Measurements from ENCODE around the gene TRPM8. TPM values are rescaled to one million over a fixed set of nuclear protein-coding genes. Genes with fewer than 3 reads are reported as not detected.

The TRPM8 gene
- polyA plus RNA-seq, 1 donor (not counting 4 experiments of a cell fraction or from before 2014, with no cell fraction given), result 0.04 TPM

DNA sequence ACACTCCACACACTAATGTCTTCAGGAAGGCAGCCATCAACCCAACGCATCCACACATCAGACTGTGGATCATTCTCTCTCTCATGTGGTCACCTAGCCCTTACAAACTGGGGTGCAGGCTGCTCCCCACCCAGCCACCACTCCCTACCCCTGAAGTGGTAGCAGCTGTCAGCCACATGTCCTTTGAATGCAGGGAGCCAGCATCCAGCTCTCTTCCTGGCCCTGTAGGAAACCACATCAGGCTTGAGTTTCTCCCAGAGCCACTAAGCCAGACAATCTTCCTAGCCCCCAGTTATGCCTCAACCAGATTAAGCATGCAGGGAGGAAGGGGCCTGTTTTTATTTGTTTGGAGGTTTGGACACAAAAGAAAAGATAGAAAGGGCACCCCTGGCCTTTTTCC is 80.5 kb downstream of the TRPM8 start:
- TF ChIP-seq, protein P1, sequence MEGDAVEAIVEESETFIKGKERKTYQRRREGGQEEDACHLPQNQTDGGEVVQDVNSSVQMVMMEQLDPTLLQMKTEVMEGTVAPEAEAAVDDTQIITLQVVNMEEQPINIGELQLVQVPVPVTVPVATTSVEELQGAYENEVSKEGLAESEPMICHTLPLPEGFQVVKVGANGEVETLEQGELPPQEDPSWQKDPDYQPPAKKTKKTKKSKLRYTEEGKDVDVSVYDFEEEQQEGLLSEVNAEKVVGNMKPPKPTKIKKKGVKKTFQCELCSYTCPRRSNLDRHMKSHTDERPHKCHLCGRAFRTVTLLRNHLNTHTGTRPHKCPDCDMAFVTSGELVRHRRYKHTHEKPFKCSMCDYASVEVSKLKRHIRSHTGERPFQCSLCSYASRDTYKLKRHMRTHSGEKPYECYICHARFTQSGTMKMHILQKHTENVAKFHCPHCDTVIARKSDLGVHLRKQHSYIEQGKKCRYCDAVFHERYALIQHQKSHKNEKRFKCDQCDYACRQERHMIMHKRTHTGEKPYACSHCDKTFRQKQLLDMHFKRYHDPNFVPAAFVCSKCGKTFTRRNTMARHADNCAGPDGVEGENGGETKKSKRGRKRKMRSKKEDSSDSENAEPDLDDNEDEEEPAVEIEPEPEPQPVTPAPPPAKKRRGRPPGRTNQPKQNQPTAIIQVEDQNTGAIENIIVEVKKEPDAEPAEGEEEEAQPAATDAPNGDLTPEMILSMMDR (optimal IDR thresholded peaks at IDR 0.05 in 1 of 3, IDR thresholded peaks at IDR 0.05 in 1 of 3, conservative IDR thresholded peaks at IDR 0.05 in 1 of 3; ENCODE audit: extremely low read depth in 1 of 3, insufficient read depth in 2 of 3, low read length in 3 of 3), result no peak
- no peak for TF ChIP-seq EZH2 (IDR thresholded peaks at IDR 0.05; ENCODE audit: low read length)
- FAIRE-seq, result no peak
- dilution Hi-C loops (cut with MboI; ENCODE audit: extremely low pct_ligation_motif_present, low sequenced_read_pairs), result no loop called here
- H3K4me3 ChIP-seq (ENCODE audit: control insufficient read depth in 2 of 3, extremely low read depth in 1 of 3, insufficient read depth in 2 of 3, low read depth in 1 of 3, low read length in 3 of 3), result no peak overlapping the region
- no peaks in the 10 kb centered on the region for H3K27me3 ChIP-seq (ENCODE audit: control insufficient read depth, extremely low read depth, insufficient read depth, low read length)
- no peaks in the 10 kb centered on the region for H4K20me1 ChIP-seq (ENCODE audit: control insufficient read depth, extremely low read depth, insufficient read depth, low read length)
- no peaks in the 10 kb centered on the region for H3K4me1 ChIP-seq (ENCODE audit: control insufficient read depth, extremely low read depth, insufficient read depth, low read length)
- H3K36me3 ChIP-seq (ENCODE audit: control insufficient read depth in 2 of 2, extremely low read depth in 1 of 2, insufficient read depth in 2 of 2, low read length in 2 of 2), result no peaks in the 10 kb centered on the region
- H3K79me2 ChIP-seq (ENCODE audit: control insufficient read depth, insufficient read depth, low read length), result no peaks in the 10 kb centered on the region
- no peak overlapping the region for H2AFZ ChIP-seq (ENCODE audit: control insufficient read depth, low read length)
- no peak overlapping the region for H3K4me2 ChIP-seq (ENCODE audit: control insufficient read depth, extremely low read depth, insufficient read depth, low read depth, low read length)
- DNase-seq (ENCODE audit: low read depth, low spot score), result no peak
- H3K27ac ChIP-seq (ENCODE audit: control insufficient read depth, insufficient read depth, low read length), result no peak overlapping the region
- H3K9ac ChIP-seq (ENCODE audit: control insufficient read depth, extremely low read depth, insufficient read depth, low read length), result no peak overlapping the region
- H3K9me3 ChIP-seq (ENCODE audit: control insufficient read depth, low read depth, low read length), result no peaks in the 10 kb centered on the region
- H3K9me1 ChIP-seq (ENCODE audit: control insufficient read depth, extremely low read depth, insufficient read depth, low read length), result no peaks in the 10 kb centered on the region

DNA sequence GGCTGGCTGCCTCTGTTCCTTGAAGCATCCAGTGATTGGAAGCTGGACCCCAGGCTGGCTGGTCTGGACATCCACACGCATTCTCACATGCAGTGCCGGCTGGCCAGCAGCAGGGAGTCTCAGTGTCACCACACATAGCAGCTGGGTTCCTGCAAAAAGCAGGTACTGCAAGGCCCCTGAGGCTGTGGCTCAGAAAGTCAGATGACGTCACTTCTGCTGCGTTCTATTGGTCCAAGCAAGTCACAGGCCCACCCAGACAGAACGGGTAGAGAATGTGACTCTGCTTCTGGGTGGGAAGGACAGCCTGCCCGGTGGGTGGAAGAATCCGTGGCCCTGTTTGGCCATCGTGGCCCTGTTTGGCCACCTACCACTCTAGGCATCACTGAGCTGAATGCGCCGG is 82.0 kb downstream of the TRPM8 start:
- FAIRE-seq, result no peak
- no peak for TF ChIP-seq EZH2 (IDR thresholded peaks at IDR 0.05; ENCODE audit: low read length)
- TF ChIP-seq, protein P1 (optimal IDR thresholded peaks at IDR 0.05 in 1 of 3, IDR thresholded peaks at IDR 0.05 in 1 of 3, conservative IDR thresholded peaks at IDR 0.05 in 1 of 3; ENCODE audit: extremely low read depth in 1 of 3, insufficient read depth in 2 of 3, low read length in 3 of 3), result no peak
- no peak overlapping the region for H2AFZ ChIP-seq (ENCODE audit: control insufficient read depth, low read length)

More for the DNA sequence above, 82.0 kb downstream of the TRPM8 start:
- no peak for DNase-seq (ENCODE audit: low read depth, low spot score)
- H3K27me3 ChIP-seq (ENCODE audit: control insufficient read depth, extremely low read depth, insufficient read depth, low read length), result no peaks in the 10 kb centered on the region
- H3K79me2 ChIP-seq (ENCODE audit: control insufficient read depth, insufficient read depth, low read length), result no peaks in the 10 kb centered on the region
- no peaks in the 10 kb centered on the region for H3K9me3 ChIP-seq (ENCODE audit: control insufficient read depth, low read depth, low read length)
- H3K9ac ChIP-seq (ENCODE audit: control insufficient read depth, extremely low read depth, insufficient read depth, low read length), result no peak overlapping the region
- dilution Hi-C loops (cut with MboI; ENCODE audit: extremely low pct_ligation_motif_present, low sequenced_read_pairs), result no loop called here
- H4K20me1 ChIP-seq (ENCODE audit: control insufficient read depth, extremely low read depth, insufficient read depth, low read length), result no peaks in the 10 kb centered on the region
- H3K4me3 ChIP-seq (ENCODE audit: control insufficient read depth in 2 of 3, extremely low read depth in 1 of 3, insufficient read depth in 2 of 3, low read depth in 1 of 3, low read length in 3 of 3), result no peak overlapping the region
- no peaks in the 10 kb centered on the region for H3K36me3 ChIP-seq (ENCODE audit: control insufficient read depth in 2 of 2, extremely low read depth in 1 of 2, insufficient read depth in 2 of 2, low read length in 2 of 2)
- peaks cover 5% of the 10 kb centered on the region for H3K4me1 ChIP-seq (ENCODE audit: control insufficient read depth, extremely low read depth, insufficient read depth, low read length)
- H3K4me2 ChIP-seq (ENCODE audit: control insufficient read depth, extremely low read depth, insufficient read depth, low read depth, low read length), result no peak overlapping the region
- no peak overlapping the region for H3K27ac ChIP-seq (ENCODE audit: control insufficient read depth, insufficient read depth, low read length)
- H3K9me1 ChIP-seq (ENCODE audit: control insufficient read depth, extremely low read depth, insufficient read depth, low read length), result no peaks in the 10 kb centered on the region

All from keratinocyte (primary cell).